NT2/D1 (cell line): ENCODE measurements around the gene GNG10.

Source experiments
- SUZ12 ChIP-seq: IDR thresholded peaks from 2 replicates; pipeline ENCODE4 v1.6.1; 2011; ENCODE audit not compliant: insufficient read length, insufficient read depth; ENCODE audit errors: extremely low read depth
- YY1 ChIP-seq: IDR thresholded peaks from 2 replicates; pipeline ENCODE4 v1.6.1; 2011; ENCODE audit not compliant: insufficient read length, insufficient read depth

DNA sequence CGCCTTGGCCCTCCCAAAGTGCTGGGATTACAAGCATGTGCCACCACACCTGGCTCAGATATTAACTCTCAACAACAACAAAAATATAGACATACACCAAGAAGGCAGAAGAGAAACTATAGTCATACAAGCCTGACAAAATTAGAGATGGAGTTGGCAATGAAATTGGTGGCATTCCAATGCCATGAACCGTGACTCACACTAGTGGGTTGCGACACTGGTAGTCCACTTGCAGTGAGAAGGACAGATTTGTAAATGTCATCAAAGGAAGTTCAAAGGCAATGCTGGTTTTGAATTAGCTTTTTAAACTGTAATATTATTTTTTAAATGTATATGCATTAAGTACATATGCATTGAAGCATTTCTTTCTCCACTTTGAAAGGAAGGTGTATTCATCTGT lies 38.8 kb upstream of the GNG10 start:
- TF ChIP-seq SUZ12 (no peak), YY1 (no peak)
